Activated CD4-positive, CD25-positive, alpha-beta regulatory T cell (primary cell): ENCODE measurements around the gene EIF4E3.
A peak's percentile ranks its signal among the peaks of the same experiment; 100 is the strongest.

Experiments used
- DNase-seq, 4 experiments: peaks; one replicate each; lab custom pipeline; 2025; lab: John Stamatoyannopoulos, UW

Gene EIF4E3

GRCh38 chr3:71725271-71725991 is at the start of gene EIF4E3:
TSS of gene EIF4E3 (minus strand) at chr3:71725402. CDS start at chr3:71725367, 35 bp downstream.
- DNase-seq: peak in 3 of 4 experiments; percentile 11 to 32 (median 20)

GRCh38 chr3:71771884-71772283 is 46.7 kb upstream of the EIF4E3 start:
- no peak for DNase-seq

GRCh38 chr3:71771126-71771525 is 45.9 kb upstream of the EIF4E3 start:
- DNase-seq: no peak

GRCh38 chr3:71763426-71763825 is 38.2 kb upstream of the EIF4E3 start:
- no peak for DNase-seq

- DNase-seq: no peak
Observed at GRCh38 chr3:71760140-71760539, 34.9 kb upstream of the EIF4E3 start.

- no peak for DNase-seq
Observed at GRCh38 chr3:71759401-71759800, 34.2 kb upstream of the EIF4E3 start.

GRCh38 chr3:71758091-71758490 is 32.9 kb upstream of the EIF4E3 start:
- no peak for DNase-seq

GRCh38 chr3:71754610-71755253 is 29.5 kb upstream of the EIF4E3 start:
- DNase-seq: no peak

GRCh38 chr3:71753701-71754609 is 28.8 kb upstream of the EIF4E3 start, which contains the start of gene GPR27:
TSS of gene GPR27 (plus strand) at chr3:71753855. CDS start at chr3:71754050, 195 bp downstream.
- DNase-seq: peak in 1 of 4 experiments; percentile 1

- DNase-seq: no peak
Observed at GRCh38 chr3:71752831-71753700, 27.9 kb upstream of the EIF4E3 start.

GRCh38 chr3:71751602-71752001 is 26.4 kb upstream of the EIF4E3 start:
- DNase-seq: no peak

- no peak for DNase-seq
Observed at GRCh38 chr3:71744738-71745137, 19.5 kb upstream of the EIF4E3 start.

- no peak for DNase-seq
Observed at GRCh38 chr3:71742621-71743020, 17.4 kb upstream of the EIF4E3 start.

GRCh38 chr3:71734881-71735280 is 9.7 kb upstream of the EIF4E3 start:
- no peak for DNase-seq

GRCh38 chr3:71733319-71733718 is 8.1 kb upstream of the EIF4E3 start:
- no peak for DNase-seq

GRCh38 chr3:71732637-71733036 is 7.4 kb upstream of the EIF4E3 start:
- no peak for DNase-seq

- no peak for DNase-seq
Observed at GRCh38 chr3:71728632-71729342, 3.6 kb upstream of the EIF4E3 start.

GRCh38 chr3:71726146-71726545 is 944 bp upstream of the EIF4E3 start:
- peak in 2 of 4 experiments; percentile 3 to 5 for DNase-seq

GRCh38 chr3:71724584-71725270 is 475 bp downstream of the EIF4E3 start:
- peak in 2 of 4 experiments; percentile 14 to 20 for DNase-seq

- no peak for DNase-seq
Observed at GRCh38 chr3:71724171-71724453, 1.1 kb downstream of the EIF4E3 start.
